K562 (cell line): ENCODE measurements around the gene QRICH1. TPM values are rescaled to one million over a fixed set of nuclear protein-coding genes. Genes with fewer than 3 reads are reported as not detected.

Experiments
- ATF1 ChIP-seq, 2 experiments: fragments of 450-650 bp in 1 of 2; IDR thresholded peaks; 2 replicates each; pipeline ENCODE4 v1.6.1; 2016; ENCODE audit warnings: missing compliant biosample characterization in 1 of 2, missing genetic modification characterization in 1 of 2
- ERF ChIP-seq: fragments of 450-650 bp; formaldehyde crosslinking; IDR thresholded peaks from 2 replicates; pipeline ENCODE4 v1.4.0; 2020; ENCODE audit warnings: mild to moderate bottlenecking, mixed read lengths
- ESRRA ChIP-seq: fragments of 450-650 bp; IDR thresholded peaks from 2 replicates; pipeline ENCODE4 v1.6.1; 2014; ENCODE audit warnings: low read depth, mild to moderate bottlenecking, moderate library complexity, borderline replicate concordance
- EWSR1 ChIP-seq: fragments of 450-650 bp; IDR thresholded peaks from 2 replicates; pipeline ENCODE4 v1.6.1; 2018; ENCODE audit warnings: borderline replicate concordance, mild to moderate bottlenecking, low read depth, moderate library complexity; ENCODE audit not compliant: partially characterized antibody
- FOXK1 ChIP-seq: sonication (generic); formaldehyde crosslinking; IDR thresholded peaks from 2 replicates; pipeline ENCODE4 v1.8.0; 2022; ENCODE audit warnings: missing genetic modification reagents, mild to moderate bottlenecking, borderline replicate concordance
- LCOR ChIP-seq: sonication (generic); formaldehyde crosslinking; IDR thresholded peaks from 2 replicates; pipeline ENCODE4 v1.8.0; 2022; ENCODE audit warnings: mild to moderate bottlenecking, missing genetic modification reagents
- MEIS2 ChIP-seq: fragments of 450-650 bp; IDR thresholded peaks from 2 replicates; pipeline ENCODE4 v1.6.1; 2014; ENCODE audit warnings: mild to moderate bottlenecking; ENCODE audit not compliant: partially characterized antibody
- MITF ChIP-seq: IDR thresholded peaks from 2 replicates; pipeline ENCODE4 v1.6.1; 2014; ENCODE audit warnings: antibody characterized with exemption
- NCOA2 ChIP-seq, 2 experiments: fragments of 450-650 bp; IDR thresholded peaks; 2 replicates each; pipeline ENCODE4 v1.6.1; 2018; ENCODE audit warnings: mild to moderate bottlenecking in 2 of 2, moderate library complexity in 1 of 2; ENCODE audit not compliant: partially characterized antibody in 2 of 2
- NFIX ChIP-seq: fragments of 250-450 bp; sonication (Bioruptor Pico); IDR thresholded peaks from 2 replicates; pipeline ENCODE4 v1.4.0; 2020; ENCODE audit warnings: low read depth, mild to moderate bottlenecking, moderate library complexity
- NR2F6 ChIP-seq: fragments of 450-650 bp; formaldehyde crosslinking; IDR thresholded peaks from 2 replicates; pipeline ENCODE4 v1.4.0; 2020; ENCODE audit warnings: mild to moderate bottlenecking
- PHB ChIP-seq: fragments of 250-450 bp; sonication (Bioruptor Pico); IDR thresholded peaks from 2 replicates; pipeline ENCODE4 v1.5.0; 2021
- POLR3G ChIP-seq: IDR thresholded peaks from 2 replicates; pipeline ENCODE4 v1.6.1; 2011; ENCODE audit not compliant: insufficient read length, insufficient replicate concordance; ENCODE audit errors: extremely low read depth
- SIRT6 ChIP-seq: IDR thresholded peaks from one replicate; pipeline ENCODE4 v1.6.1; 2012; ENCODE audit warnings: low read depth, mild to moderate bottlenecking, control low read depth, inconsistent platforms, low read length, moderate library complexity
- SMC3 ChIP-seq: conservative IDR thresholded peaks from 2 replicates; pipeline ENCODE4 v1.6.1; 2011; ENCODE audit warnings: low read depth, low read length, improper control_type of control experiment; ENCODE audit not compliant: insufficient read depth
- TRIM24 ChIP-seq, 2 experiments: fragments of 450-650 bp; IDR thresholded peaks; 2 replicates each; pipeline ENCODE4 v1.6.1; 2016
- ZNF408 ChIP-seq: fragments of 250-450 bp; sonication (Bioruptor Pico); IDR thresholded peaks from 2 replicates; pipeline ENCODE4 v1.4.0; 2020; ENCODE audit warnings: low read depth, mild to moderate bottlenecking, moderate library complexity
- ZNF444 ChIP-seq: fragments of 250-450 bp; sonication (Bioruptor Pico); IDR thresholded peaks from 2 replicates; pipeline ENCODE4 v1.4.0; 2020; ENCODE audit warnings: mild to moderate bottlenecking, moderate library complexity
- ZNF583 ChIP-seq: fragments of 250-450 bp; sonication (Bioruptor Pico); IDR thresholded peaks from 2 replicates; pipeline ENCODE4 v1.4.0; 2020
- ZNF589 ChIP-seq: fragments of 200-800 bp; sonication (Bioruptor generic); IDR thresholded peaks from 2 replicates; pipeline ENCODE4 v1.6.1; 2016; ENCODE audit warnings: low read depth, missing genetic modification characterization, missing compliant biosample characterization
- ZNF77 ChIP-seq: fragments of 250-450 bp; sonication (Bioruptor Pico); IDR thresholded peaks from 2 replicates; pipeline ENCODE4 v1.5.0; 2020
- polyA plus RNA-seq, 8 experiments: library from polyadenylated mRNA; depleted of rRNA in 4 of 8; stranded (reverse) in 5 of 8; unstranded in 3 of 8; fragments of >200 nt; fragmentation: Nextera tagmentation in 2 of 8; fragmentation: Illumina TruSeq in 1 of 8; extraction: Ambion mirVana in 2 of 8; extraction: Trizol in 1 of 8; gene quantifications; 2 replicates each; pipeline versions ENCODE4 v1.2.1 to v1.2.3, GENCODE V29; 2011 to 2014; ENCODE audit warnings: inconsistent platforms in 1 of 8, missing spikeins in 1 of 8
- total RNA-seq, 7 experiments: library from RNA; depleted of rRNA in 6 of 7; stranded (reverse); fragments of >200 nt in 6 of 7; fragmentation: Illumina TruSeq in 2 of 7; extraction: Trizol in 2 of 7; gene quantifications; 2 replicates each; pipeline versions ENCODE4 v1.2.1 to v1.2.3, GENCODE V29; 2011 to 2021; ENCODE audit warnings: low replicate concordance in 1 of 7
- TF ChIP-seq, protein P1 (sequence below): sonication (generic); formaldehyde crosslinking; IDR thresholded peaks from 2 replicates; pipeline ENCODE4 v1.9.0; 2022; ENCODE audit warnings: mild to moderate bottlenecking, missing genetic modification reagents
- TF ChIP-seq, protein P2 (sequence below), 3 experiments: fragments of 200-800 bp in 1 of 3; sonication (Bioruptor generic) in 1 of 3; sonication (generic) in 1 of 3; formaldehyde crosslinking in 1 of 3; IDR thresholded peaks; 2 replicates each; pipeline versions ENCODE4 v1.6.1 to v1.8.0; 2016 to 2022; ENCODE audit warnings: mild to moderate bottlenecking in 2 of 3, missing compliant biosample characterization in 2 of 3, missing genetic modification characterization in 2 of 3, missing genetic modification reagents in 1 of 3
- TF ChIP-seq, protein P3 (sequence below): fragments of 250-450 bp; sonication (Bioruptor Pico); IDR thresholded peaks from 2 replicates; pipeline ENCODE4 v1.9.0; 2021; ENCODE audit warnings: mild to moderate bottlenecking

QRICH1 gene
- total and polyA plus RNA-seq, 9 of the 15 experiments (the other 6 are each of a cell fraction or from before 2014, with no cell fraction given), result 20.1 to 99.2 (median 56.7) TPM

DNA sequence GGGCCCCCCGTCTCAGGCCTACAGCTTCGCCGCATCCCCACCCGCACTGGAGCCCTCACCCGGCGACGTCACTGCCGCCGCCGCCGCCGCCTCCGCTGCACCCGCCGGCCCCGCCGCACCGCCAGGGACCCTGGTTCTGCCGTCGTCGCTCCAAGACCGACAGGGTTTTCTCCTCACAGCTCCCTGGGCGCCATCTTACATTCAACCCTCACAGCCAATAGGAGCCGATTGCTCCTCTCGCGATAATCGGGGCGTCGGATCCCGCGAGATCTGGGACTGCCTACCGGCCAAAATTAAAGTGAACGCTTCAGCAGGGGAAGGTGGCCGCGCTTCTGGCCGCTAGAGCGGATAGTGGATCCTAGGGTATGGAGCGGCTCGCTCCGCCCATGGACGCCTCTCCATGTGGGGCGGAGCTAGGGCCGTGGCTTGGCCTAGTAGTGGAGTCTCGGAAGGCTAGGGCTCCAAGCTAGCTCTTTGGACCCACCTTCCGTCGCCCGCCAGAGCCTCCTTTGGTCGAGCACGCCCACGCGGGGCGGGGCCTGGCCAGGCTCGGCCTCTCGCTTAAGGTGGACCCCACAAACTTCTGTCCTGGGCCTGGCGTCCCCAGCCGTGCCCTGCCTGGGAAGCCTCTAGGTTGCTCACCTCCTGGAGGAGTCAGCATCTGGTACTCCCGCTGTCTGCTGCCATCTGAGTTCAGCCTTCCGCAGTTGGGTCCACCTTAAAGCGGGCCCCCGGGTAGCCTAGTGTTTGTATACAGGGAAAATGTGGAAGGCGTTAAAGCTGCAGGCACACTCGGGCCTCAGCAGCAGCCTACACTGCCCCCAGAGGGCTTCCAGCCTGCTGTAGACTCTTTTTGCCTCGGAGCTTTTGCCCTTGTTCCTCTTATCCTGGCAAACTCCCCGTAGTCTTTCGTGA, at the start of gene QRICH1 (continued):
- TF ChIP-seq ESRRA, result 0 out of 2 replicates have a peak, but pooled peaks have one; percentile 32
- TF ChIP-seq ZNF77 (CRISPR knock-in tag), result no peak
- no peak for TF ChIP-seq SIRT6
- no peak for TF ChIP-seq NFIX (CRISPR knock-in tag)
- 0 out of 2 replicates have a peak, but pooled peaks have one; percentile 10 for TF ChIP-seq SMC3
- TF ChIP-seq ZNF444, result no peak
- no peak for TF ChIP-seq FOXK1
- no peak for TF ChIP-seq MEIS2
- no peak; a peak in 1 of 4 replicates for TF ChIP-seq TRIM24 (IDR thresholded peaks at IDR 0.05)
- TF ChIP-seq, protein P1, sequence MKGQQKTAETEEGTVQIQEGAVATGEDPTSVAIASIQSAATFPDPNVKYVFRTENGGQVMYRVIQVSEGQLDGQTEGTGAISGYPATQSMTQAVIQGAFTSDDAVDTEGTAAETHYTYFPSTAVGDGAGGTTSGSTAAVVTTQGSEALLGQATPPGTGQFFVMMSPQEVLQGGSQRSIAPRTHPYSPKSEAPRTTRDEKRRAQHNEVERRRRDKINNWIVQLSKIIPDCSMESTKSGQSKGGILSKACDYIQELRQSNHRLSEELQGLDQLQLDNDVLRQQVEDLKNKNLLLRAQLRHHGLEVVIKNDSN, result no peak
- peak; percentile 69; the same call in 1 of the 2 replicates for TF ChIP-seq LCOR (CRISPR knock-in tag)
- no peak for TF ChIP-seq MITF
- TF ChIP-seq POLR3G, result no peak
- TF ChIP-seq, protein P2, sequence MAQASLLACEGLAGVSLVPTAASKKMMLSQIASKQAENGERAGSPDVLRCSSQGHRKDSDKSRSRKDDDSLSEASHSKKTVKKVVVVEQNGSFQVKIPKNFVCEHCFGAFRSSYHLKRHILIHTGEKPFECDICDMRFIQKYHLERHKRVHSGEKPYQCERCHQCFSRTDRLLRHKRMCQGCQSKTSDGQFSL (CRISPR knock-in tag; IDR thresholded peaks at IDR 0.05), result no peak
- TF ChIP-seq, protein P2 (tag; IDR thresholded peaks at IDR 0.05), result no peak
- no peak for TF ChIP-seq PHB
- no peak for TF ChIP-seq ZNF589 (CRISPR knock-in tag)
- no peak for TF ChIP-seq NCOA2 (IDR thresholded peaks at IDR 0.05; ENCODE audit: partially characterized antibody in 2 of 2)
- TF ChIP-seq, protein P3, sequence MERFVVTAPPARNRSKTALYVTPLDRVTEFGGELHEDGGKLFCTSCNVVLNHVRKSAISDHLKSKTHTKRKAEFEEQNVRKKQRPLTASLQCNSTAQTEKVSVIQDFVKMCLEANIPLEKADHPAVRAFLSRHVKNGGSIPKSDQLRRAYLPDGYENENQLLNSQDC (CRISPR knock-in tag), result no peak
- TF ChIP-seq ATF1 (CRISPR knock-in tag; IDR thresholded peaks at IDR 0.05), result no peak
- peak; percentile 20 for TF ChIP-seq ATF1 (tag; IDR thresholded peaks at IDR 0.05)
- TF ChIP-seq ZNF408 (CRISPR knock-in tag), result no peak
- TF ChIP-seq NR2F6 (CRISPR knock-in tag), result no peak
- no peak for TF ChIP-seq EWSR1
- no peak for TF ChIP-seq ZNF583 (CRISPR knock-in tag)
- 0 out of 2 replicates have a peak, but pooled peaks have one; percentile 9 for TF ChIP-seq ERF (CRISPR knock-in tag)
